ENCODE data around the gene TTC23L. TPM values are rescaled to one million over a fixed set of nuclear protein-coding genes. Genes with fewer than 3 reads are reported as not detected.
"Not testable (repeated sequence)": the region's sequence is repeated elsewhere in the genome, so short reads cannot be mapped to it uniquely, and the experiment has no call there.

The TTC23L gene
- total RNA-seq, 4 donors from 2014 or later, result 0.45 to 7.1 (median 0.75) TPM

- Histone ChIP-seq H3K27ac (no peak overlapping the region), H3K36me3 (peaks cover 5 to 13% of the 10 kb centered on the region in 2 donors), H3K4me3 (replicated peaks in 1 of 3) (no peak overlapping the region), H3K27me3 (no peaks in the 10 kb centered on the region), H3K9me3 (no peaks in the 10 kb centered on the region), H3K4me1 (peaks cover 4 to 11% of the 10 kb centered on the region in 2 donors)
- intact Hi-C loops (cut with DNase I), result no loop called here
- no peak for TF ChIP-seq POLR2A (IDR thresholded peaks at IDR 0.05)
- TF ChIP-seq, protein P1, sequence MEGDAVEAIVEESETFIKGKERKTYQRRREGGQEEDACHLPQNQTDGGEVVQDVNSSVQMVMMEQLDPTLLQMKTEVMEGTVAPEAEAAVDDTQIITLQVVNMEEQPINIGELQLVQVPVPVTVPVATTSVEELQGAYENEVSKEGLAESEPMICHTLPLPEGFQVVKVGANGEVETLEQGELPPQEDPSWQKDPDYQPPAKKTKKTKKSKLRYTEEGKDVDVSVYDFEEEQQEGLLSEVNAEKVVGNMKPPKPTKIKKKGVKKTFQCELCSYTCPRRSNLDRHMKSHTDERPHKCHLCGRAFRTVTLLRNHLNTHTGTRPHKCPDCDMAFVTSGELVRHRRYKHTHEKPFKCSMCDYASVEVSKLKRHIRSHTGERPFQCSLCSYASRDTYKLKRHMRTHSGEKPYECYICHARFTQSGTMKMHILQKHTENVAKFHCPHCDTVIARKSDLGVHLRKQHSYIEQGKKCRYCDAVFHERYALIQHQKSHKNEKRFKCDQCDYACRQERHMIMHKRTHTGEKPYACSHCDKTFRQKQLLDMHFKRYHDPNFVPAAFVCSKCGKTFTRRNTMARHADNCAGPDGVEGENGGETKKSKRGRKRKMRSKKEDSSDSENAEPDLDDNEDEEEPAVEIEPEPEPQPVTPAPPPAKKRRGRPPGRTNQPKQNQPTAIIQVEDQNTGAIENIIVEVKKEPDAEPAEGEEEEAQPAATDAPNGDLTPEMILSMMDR (IDR thresholded peaks at IDR 0.05), result no peak
- 89 to 93% methylated on average over 8 of the region's 8 CpGs for WGBS, 2 donors
- DNase-seq, result no peak
Observed at GRCh38 chr5:34822956-34823715, 15.8 kb upstream of the TTC23L start.

- Histone ChIP-seq H3K27ac (peak overlapping the region in 1 of 3 donors; percentile 24), H3K9me3 (no peaks in the 10 kb centered on the region), H3K4me1 (peaks cover 4 to 8% of the 10 kb centered on the region in 2 donors), H3K4me3 (replicated peaks in 1 of 3) (no peak overlapping the region), H3K36me3 (peaks cover 11 to 13% of the 10 kb centered on the region in 2 donors), H3K27me3 (no peaks in the 10 kb centered on the region)
- intact Hi-C loops (cut with DNase I), result no loop called here
- 26 to 32% methylated on average over 6 of the region's 6 CpGs for WGBS, 2 donors
- TF ChIP-seq, protein P1 (IDR thresholded peaks at IDR 0.05), result peak in 4 of 6 experiments; percentile 9 to 34 (median 18)
- no peak for TF ChIP-seq POLR2A (IDR thresholded peaks at IDR 0.05)
- DNase-seq, result peak; percentile 82 to 85
Observed at GRCh38 chr5:34826347-34826746, 12.6 kb upstream of the TTC23L start.

- intact Hi-C loops (cut with DNase I), result no loop called here
- no peaks in the 10 kb centered on the region for H3K9me3 ChIP-seq
- no peak overlapping the region for H3K27ac ChIP-seq
- H3K4me1 ChIP-seq, result peaks cover 4 to 8% of the 10 kb centered on the region in 2 donors
- no peak for TF ChIP-seq POLR2A (IDR thresholded peaks at IDR 0.05)
- TF ChIP-seq, protein P1 (IDR thresholded peaks at IDR 0.05), result no peak
- H3K27me3 ChIP-seq, result no peaks in the 10 kb centered on the region
- no peak overlapping the region for H3K4me3 ChIP-seq (replicated peaks in 1 of 3)
- peaks cover 10 to 12% of the 10 kb centered on the region in 2 donors for H3K36me3 ChIP-seq
- no peak for DNase-seq
- 94 to 96% methylated on average over 6 of the region's 6 CpGs for WGBS, 2 donors
Observed at GRCh38 chr5:34827588-34828506, 11.1 kb upstream of the TTC23L start.

DNA sequence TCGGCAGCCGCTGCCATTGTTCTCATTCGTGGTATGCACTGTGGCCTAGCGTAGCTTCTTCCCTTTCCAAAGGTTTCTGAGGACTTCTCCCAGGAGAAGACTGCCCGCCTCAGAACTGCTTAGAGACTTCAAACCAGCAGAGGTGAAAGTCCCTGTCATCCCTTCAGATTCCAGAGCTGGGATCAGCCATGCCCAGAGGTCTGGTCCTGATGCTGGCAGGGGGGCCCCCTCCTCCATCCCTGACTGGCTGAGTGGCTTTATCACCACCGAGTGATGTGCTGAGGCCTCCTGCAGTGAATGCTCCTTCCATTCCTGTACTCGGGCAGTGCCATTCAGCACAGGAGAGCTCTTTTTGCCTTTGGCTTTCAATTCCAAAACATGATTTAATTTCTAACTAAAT, 8.1 kb upstream of the TTC23L start:
- 69 to 79% methylated on average over 7 of the region's 7 CpGs for WGBS, 2 donors

DNA sequence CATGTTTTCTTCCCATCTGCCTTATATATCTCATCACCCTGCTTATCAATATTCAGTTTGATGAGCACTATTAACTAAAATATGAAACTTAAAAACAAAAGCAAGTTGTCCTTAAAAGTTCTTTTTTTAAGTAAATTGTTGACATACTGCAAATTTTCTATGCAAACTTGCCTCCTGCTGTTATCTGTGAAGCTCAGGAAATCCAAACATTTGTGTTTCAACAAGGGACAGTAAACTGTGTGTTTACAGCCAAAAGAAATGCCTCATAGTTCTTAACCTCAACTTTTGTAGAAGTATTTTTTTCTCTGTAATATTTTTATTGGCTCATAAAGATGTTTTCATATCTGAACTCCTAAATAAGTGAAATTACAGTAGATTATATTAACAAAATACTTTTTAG, 7.7 kb upstream of the TTC23L start:
- peaks cover 0 to 6% of the 10 kb centered on the region in 2 donors for H3K36me3 ChIP-seq
- DNase-seq, result no peak
- H3K9me3 ChIP-seq, result no peaks in the 10 kb centered on the region
- TF ChIP-seq, protein P1 (IDR thresholded peaks at IDR 0.05), result no peak
- no peak for TF ChIP-seq POLR2A (IDR thresholded peaks at IDR 0.05)
- no peak overlapping the region for H3K4me3 ChIP-seq (replicated peaks in 1 of 3)
- intact Hi-C loops (cut with DNase I), result loop anchor here (10.0 kb wide), 1 partner anchor 307 kb away; no protein-coding TSS in a partner anchor
- no peak overlapping the region for H3K27ac ChIP-seq
- peaks cover 4 to 5% of the 10 kb centered on the region in 2 donors for H3K4me1 ChIP-seq
- H3K27me3 ChIP-seq, result no peaks in the 10 kb centered on the region

More for the DNA sequence above, 8.1 kb upstream of the TTC23L start:
- H3K27ac ChIP-seq; H3K9me3 ChIP-seq; H3K4me3 ChIP-seq (replicated peaks in 1 of 3); H3K36me3 ChIP-seq; H3K27me3 ChIP-seq; DNase-seq; H3K4me1 ChIP-seq: not testable (repeated sequence)
- intact Hi-C loops (cut with DNase I), result loop anchor here (10.0 kb wide), 1 partner anchor 306 kb away; no protein-coding TSS in a partner anchor

Measured in thyroid gland (tissue), 4 donors.